ENCODE measurements around the gene CASKIN2. TPM values are rescaled to one million over a fixed set of nuclear protein-coding genes. Genes with fewer than 3 reads are reported as not detected.

The CASKIN2 gene
- total RNA-seq, 1 experiment from 2014 or later = 37.0 TPM

DNA sequence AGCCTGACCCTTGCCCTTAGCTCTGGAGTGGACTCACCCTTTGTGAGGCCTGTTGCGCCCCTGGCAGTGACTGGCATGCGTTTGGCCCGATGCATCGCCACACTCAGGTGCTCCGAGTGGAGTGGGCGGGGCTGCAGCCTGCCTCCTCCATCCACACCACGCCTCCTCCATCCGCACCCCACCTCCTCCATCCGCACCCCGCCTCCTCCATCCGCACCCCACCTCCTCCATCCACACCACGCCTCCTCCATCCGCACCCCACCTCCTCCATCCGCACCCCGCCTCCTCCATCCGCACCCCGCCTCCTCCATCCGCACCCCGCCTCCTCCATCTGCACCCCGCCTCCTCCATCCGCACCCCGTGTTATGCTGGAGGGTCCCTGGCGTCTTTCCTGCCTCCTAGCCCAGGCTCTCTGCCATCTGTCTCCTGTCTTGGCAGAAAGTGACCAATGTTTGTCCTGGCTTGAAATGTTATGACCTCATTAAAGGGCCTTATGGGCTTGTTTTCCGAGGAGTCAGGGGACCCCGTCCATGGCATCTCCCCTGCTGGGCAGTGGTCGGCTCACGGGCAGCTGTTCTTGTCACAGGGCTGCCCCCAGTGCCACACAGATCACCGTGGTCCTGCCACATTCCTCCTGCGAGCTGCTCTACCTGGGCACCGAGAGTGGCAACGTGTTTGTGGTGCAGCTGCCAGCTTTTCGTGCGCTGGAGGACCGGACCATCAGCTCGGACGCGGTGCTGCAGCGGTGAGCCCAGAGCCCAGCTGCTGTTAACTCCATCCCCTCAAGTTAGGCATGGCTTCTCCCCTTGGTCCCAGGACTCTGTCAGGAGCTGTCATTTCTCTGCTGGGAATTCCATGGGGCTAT is 43.6 kb upstream of the CASKIN2 start:
- no peaks in the 10 kb centered on the region for H3K79me2 ChIP-seq (ENCODE audit: insufficient read depth, low read length)
- no peak overlapping the region for H2BK5ac ChIP-seq (ENCODE audit: insufficient read length, low read length)
- H3K4me3 Mint-ChIP-seq = no peak overlapping the region
- H2BK120ac ChIP-seq (ENCODE audit: low read depth, low read length, poor library complexity, severe bottlenecking) = no peak overlapping the region
- no peaks in the 10 kb centered on the region for H3K9me3 Mint-ChIP-seq
- no peak overlapping the region for H2BK12ac ChIP-seq (ENCODE audit: insufficient read length, low read depth, low read length)
- no peaks in the 10 kb centered on the region for H3K4me1 ChIP-seq (ENCODE audit: insufficient read depth, low read length)
- H2AK5ac ChIP-seq (ENCODE audit: insufficient read length, low read length) = no peak overlapping the region
- no peaks in the 10 kb centered on the region for H3K23me2 ChIP-seq (ENCODE audit: insufficient read length, low read depth, low read length, poor library complexity, severe bottlenecking)
- peaks cover 0 to 3% of the 10 kb centered on the region in 2 experiments; a peak in 1 of 4 replicates for H3K4me1 Mint-ChIP-seq
- no peak overlapping the region for H3K18ac ChIP-seq (ENCODE audit: insufficient read length, low read depth, low read length)
- no peak overlapping the region for H3K4me2 ChIP-seq (ENCODE audit: insufficient read depth, insufficient read length, low read length)
- H2BK15ac ChIP-seq (ENCODE audit: low read depth, low read length) = no peak overlapping the region
- no peaks in the 10 kb centered on the region for H4K20me1 ChIP-seq (ENCODE audit: control insufficient read depth, insufficient read depth, insufficient read length)
- no peak overlapping the region for H2AFZ ChIP-seq (ENCODE audit: low read length)
- no peak overlapping the region for H3K4ac ChIP-seq (ENCODE audit: low read depth, low read length)
- H3K79me1 ChIP-seq (ENCODE audit: insufficient read depth, low read depth, low read length, poor library complexity, severe bottlenecking) = no peaks in the 10 kb centered on the region
- no peak overlapping the region for H3T11ph ChIP-seq (ENCODE audit: low read length)
- no peak overlapping the region for H4K91ac ChIP-seq (ENCODE audit: insufficient read length, low read depth, low read length)
- H3K56ac ChIP-seq (ENCODE audit: insufficient read length, low read depth, low read length) = no peak overlapping the region
- no peak for DNase-seq
- H3K9ac ChIP-seq (ENCODE audit: extremely low read depth, insufficient read length, low read length) = no peak overlapping the region
- H3K27me3 Mint-ChIP-seq (ENCODE audit: low read depth) = no peaks in the 10 kb centered on the region
- no peak overlapping the region for H3K27ac ChIP-seq (ENCODE audit: insufficient read length, low read depth, low read length)
- no peak overlapping the region for H3K14ac ChIP-seq (ENCODE audit: insufficient read depth, low read length)
- H3K36me3 Mint-ChIP-seq (ENCODE audit: insufficient read depth in 1 of 3, low read depth in 3 of 3) = peaks cover 2 to 15% (median 2%) of the 10 kb centered on the region in 3 experiments; a peak in 4 of 7 replicates
- WGBS (ENCODE audit: extremely low coverage, insufficient read length, low lambda C conversion rate) = no CpG with 5 or more reads among the region's 38 CpGs
- H4K8ac ChIP-seq (replicated peaks; ENCODE audit: insufficient read length, low read depth, low read length) = no peak overlapping the region
- no peak overlapping the region for H3K23ac ChIP-seq (ENCODE audit: insufficient read length, low read depth, low read length)
- no peak overlapping the region for H3K27ac Mint-ChIP-seq
- no peaks in the 10 kb centered on the region for H3K9me3 ChIP-seq (ENCODE audit: control insufficient read depth, low read depth, low read length)
- TF ChIP-seq, protein P1, sequence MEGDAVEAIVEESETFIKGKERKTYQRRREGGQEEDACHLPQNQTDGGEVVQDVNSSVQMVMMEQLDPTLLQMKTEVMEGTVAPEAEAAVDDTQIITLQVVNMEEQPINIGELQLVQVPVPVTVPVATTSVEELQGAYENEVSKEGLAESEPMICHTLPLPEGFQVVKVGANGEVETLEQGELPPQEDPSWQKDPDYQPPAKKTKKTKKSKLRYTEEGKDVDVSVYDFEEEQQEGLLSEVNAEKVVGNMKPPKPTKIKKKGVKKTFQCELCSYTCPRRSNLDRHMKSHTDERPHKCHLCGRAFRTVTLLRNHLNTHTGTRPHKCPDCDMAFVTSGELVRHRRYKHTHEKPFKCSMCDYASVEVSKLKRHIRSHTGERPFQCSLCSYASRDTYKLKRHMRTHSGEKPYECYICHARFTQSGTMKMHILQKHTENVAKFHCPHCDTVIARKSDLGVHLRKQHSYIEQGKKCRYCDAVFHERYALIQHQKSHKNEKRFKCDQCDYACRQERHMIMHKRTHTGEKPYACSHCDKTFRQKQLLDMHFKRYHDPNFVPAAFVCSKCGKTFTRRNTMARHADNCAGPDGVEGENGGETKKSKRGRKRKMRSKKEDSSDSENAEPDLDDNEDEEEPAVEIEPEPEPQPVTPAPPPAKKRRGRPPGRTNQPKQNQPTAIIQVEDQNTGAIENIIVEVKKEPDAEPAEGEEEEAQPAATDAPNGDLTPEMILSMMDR (conservative IDR thresholded peaks at IDR 0.05) = no peak
- H2BK20ac ChIP-seq (ENCODE audit: low read depth, low read length, poor library complexity, severe bottlenecking) = no peak overlapping the region
- H3K27me3 ChIP-seq (ENCODE audit: insufficient read depth, low read length) = no peaks in the 10 kb centered on the region
- H4K5ac ChIP-seq (ENCODE audit: insufficient read length, low read depth, low read length) = no peak overlapping the region
